GM23338 (cell line): ENCODE results near the gene COL6A1. TPM values are rescaled to one million over a fixed set of nuclear protein-coding genes. Genes with fewer than 3 reads are reported as not detected.
A peak's percentile ranks its signal among the peaks of the same experiment; 100 is the strongest.

Experiments used
- ATAC-seq: fragments of 200-7000 bp; cut with Tn5 transposase; 3 replicates; pipeline ENCODE4 v1.9.1; 2020
- DNase-seq: peaks from one replicate; pipeline ENCODE4 v3.0.0-alpha.2; 2015; ENCODE audit warnings: low spot score
- H2AFZ ChIP-seq: fragments of 200-600 bp; sonication (generic); 2 replicates; pipeline ENCODE4 v1.8.0; 2016; ENCODE audit warnings: antibody characterized with exemption, mild to moderate bottlenecking, moderate library complexity
- H3F3A ChIP-seq: fragments of 200-600 bp; sonication (generic); replicated peaks from 2 replicates; pipeline ENCODE4 v1.8.0; 2017; ENCODE audit warnings: antibody characterized with exemption, mixed run types, low read depth
- H3K27ac ChIP-seq: fragments of 200-600 bp; sonication (generic); 2 replicates; pipeline ENCODE4 v1.6.1; 2016; ENCODE audit warnings: low read depth
- H3K27me3 ChIP-seq: fragments of 200-600 bp; sonication (generic); 2 replicates; pipeline ENCODE4 v1.8.0; 2016; ENCODE audit warnings: mild to moderate bottlenecking, mixed run types, moderate library complexity; ENCODE audit not compliant: insufficient read depth
- H3K36me3 ChIP-seq: fragments of 200-600 bp; sonication (generic); 2 replicates; pipeline ENCODE4 v1.8.0; 2016; ENCODE audit warnings: mild to moderate bottlenecking; ENCODE audit not compliant: insufficient read depth
- H3K4me1 ChIP-seq: fragments of 200-600 bp; sonication (generic); 2 replicates; pipeline ENCODE4 v1.8.0; 2016; ENCODE audit warnings: mild to moderate bottlenecking, moderate library complexity; ENCODE audit not compliant: insufficient read depth
- H3K4me2 ChIP-seq: fragments of 200-600 bp; sonication (generic); 2 replicates; pipeline ENCODE4 v1.7.1; 2017; ENCODE audit warnings: mixed run types
- H3K4me3 ChIP-seq: fragments of 200-600 bp; sonication (generic); 2 replicates; pipeline ENCODE4 v1.6.1; 2016; ENCODE audit warnings: mixed run types
- H3K79me2 ChIP-seq: fragments of 200-600 bp; sonication (generic); replicated peaks from 2 replicates; pipeline ENCODE4 v1.8.0; 2017; ENCODE audit warnings: mild to moderate bottlenecking; ENCODE audit not compliant: insufficient read depth
- H3K9me2 ChIP-seq: fragments of 200-600 bp; sonication (generic); 2 replicates; pipeline ENCODE4 v1.8.0; 2017; ENCODE audit not compliant: insufficient read depth
- H4K20me1 ChIP-seq: fragments of 200-600 bp; sonication (generic); replicated peaks from 2 replicates; pipeline ENCODE4 v1.8.0; 2017; ENCODE audit warnings: mild to moderate bottlenecking; ENCODE audit not compliant: insufficient read depth
- H3K27ac Mint-ChIP-seq: 2 replicates; pipeline ENCODE4 v1.8.0; 2020; ENCODE audit warnings: inconsistent platforms, mild to moderate bottlenecking, moderate library complexity, mixed read lengths
- H3K27me3 Mint-ChIP-seq: 3 replicates; pipeline ENCODE4 v1.8.0; 2022; ENCODE audit warnings: low read depth, mild to moderate bottlenecking, moderate library complexity, mixed read lengths, inconsistent platforms; ENCODE audit not compliant: insufficient read depth, poor library complexity
- H3K36me3 Mint-ChIP-seq: 3 replicates; pipeline ENCODE4 v1.8.0; 2021; ENCODE audit warnings: low read depth, mild to moderate bottlenecking, inconsistent platforms, moderate library complexity, mixed read lengths
- H3K4me1 Mint-ChIP-seq: 3 replicates; pipeline ENCODE4 v1.8.0; 2020; ENCODE audit warnings: mild to moderate bottlenecking, inconsistent platforms, mixed read lengths
- H3K4me3 Mint-ChIP-seq: 3 replicates; pipeline ENCODE4 v1.8.0; 2021; ENCODE audit warnings: moderate library complexity, mild to moderate bottlenecking, inconsistent platforms, mixed read lengths
- H3K9me3 Mint-ChIP-seq: 3 replicates; pipeline ENCODE4 v1.8.0; 2020; ENCODE audit warnings: moderate library complexity, mild to moderate bottlenecking, inconsistent platforms, mixed read lengths
- JUNB ChIP-seq: IDR thresholded peaks from one replicate; pipeline ENCODE4 v1.6.1; 2016; ENCODE audit warnings: antibody characterized with exemption; ENCODE audit not compliant: unreplicated experiment
- POLR2AphosphoS5 ChIP-seq: IDR thresholded peaks from 2 replicates; pipeline ENCODE4 v1.6.1; 2016; ENCODE audit warnings: antibody characterized with exemption, low read depth
- REST ChIP-seq: IDR thresholded peaks from one replicate; pipeline ENCODE4 v1.6.1; 2018; ENCODE audit warnings: antibody characterized with exemption; ENCODE audit not compliant: unreplicated experiment
- ZNF462 ChIP-seq: fragments of 250-450 bp; sonication (Bioruptor Pico); IDR thresholded peaks from 2 replicates; pipeline ENCODE4 v1.5.0; 2020; ENCODE audit warnings: mild to moderate bottlenecking, moderate library complexity
- polyA plus RNA-seq: library from polyadenylated mRNA; unstranded; fragments of >200 nt; fragmentation: Nextera tagmentation; extraction: Ambion mirVana; gene quantifications from 2 replicates; pipeline ENCODE4 v1.2.1, GENCODE V29; 2016
- total RNA-seq: library from RNA; depleted of rRNA; stranded (reverse); fragments of >200 nt; shearing (Covaris generic); gene quantifications from 2 replicates; pipeline ENCODE4 v1.2.3, GENCODE V29; 2014
- TF ChIP-seq, protein P1 (sequence below): IDR thresholded peaks from 2 replicates; pipeline ENCODE4 v1.6.1; 2016; ENCODE audit warnings: antibody characterized with exemption

The COL6A1 gene
- total and polyA plus RNA-seq, 2 experiments from 2014 or later, result 76.0 to 180 TPM

DNA sequence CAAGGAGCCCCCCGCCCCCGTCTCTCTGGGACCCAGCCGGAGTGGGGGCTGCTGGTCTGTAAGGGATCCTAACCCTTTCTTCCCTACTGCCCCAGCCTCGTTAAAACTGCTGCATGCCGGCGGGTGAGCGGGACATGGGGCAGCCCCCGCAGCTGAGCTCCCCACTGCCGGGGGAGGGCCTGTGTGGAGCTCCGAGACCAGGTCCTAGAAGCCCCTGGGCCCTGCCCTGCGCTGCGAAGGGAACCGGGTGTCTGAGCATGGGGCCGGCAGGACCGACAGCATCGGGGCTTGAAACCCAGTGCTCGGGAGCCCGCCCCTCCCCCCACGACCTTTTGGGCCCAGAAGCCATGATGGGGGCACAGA is 9.2 kb upstream of the COL6A1 start (continued):
- TF ChIP-seq ZNF462 (no peak), POLR2AphosphoS5 (no peak), REST (no peak)

GRCh38 chr21:45972716-45973474 is 8.7 kb upstream of the COL6A1 start:
- Histone ChIP-seq H2AFZ (peak overlapping the region; percentile 66), H3K4me2 (peak overlapping the region; percentile 99), H3K4me3 (peak overlapping the region; percentile 85)

More at GRCh38 chr21:45972716-45973474, 8.7 kb upstream of the COL6A1 start:
- ATAC-seq, result peak; percentile 5
- DNase-seq, result peak; percentile 64
- Histone ChIP-seq H3K79me2 (0 out of 2 replicates have a peak, but pooled peaks cover 2% of the 10 kb centered on the region), H3K27ac (no peak overlapping the region), H3K27me3 (peaks cover 8% of the 10 kb centered on the region), H3K4me1 (peaks cover 17% of the 10 kb centered on the region), H4K20me1 (no peaks in the 10 kb centered on the region), H3F3A (0 out of 2 replicates have a peak, but pooled peaks cover 3% of the 10 kb centered on the region), H3K9me2 (no peaks in the 10 kb centered on the region), H3K36me3 (no peaks in the 10 kb centered on the region)
- TF ChIP-seq JUNB, result no peak
- TF ChIP-seq POLR2AphosphoS5, result 0 out of 2 replicates have a peak, but pooled peaks have one; percentile 34
- TF ChIP-seq, protein P1, sequence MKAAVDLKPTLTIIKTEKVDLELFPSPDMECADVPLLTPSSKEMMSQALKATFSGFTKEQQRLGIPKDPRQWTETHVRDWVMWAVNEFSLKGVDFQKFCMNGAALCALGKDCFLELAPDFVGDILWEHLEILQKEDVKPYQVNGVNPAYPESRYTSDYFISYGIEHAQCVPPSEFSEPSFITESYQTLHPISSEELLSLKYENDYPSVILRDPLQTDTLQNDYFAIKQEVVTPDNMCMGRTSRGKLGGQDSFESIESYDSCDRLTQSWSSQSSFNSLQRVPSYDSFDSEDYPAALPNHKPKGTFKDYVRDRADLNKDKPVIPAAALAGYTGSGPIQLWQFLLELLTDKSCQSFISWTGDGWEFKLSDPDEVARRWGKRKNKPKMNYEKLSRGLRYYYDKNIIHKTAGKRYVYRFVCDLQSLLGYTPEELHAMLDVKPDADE, result 0 out of 2 replicates have a peak, but pooled peaks have one; percentile 31
- Mint-ChIP-seq H3K4me1 (peaks cover 11% of the 10 kb centered on the region), H3K27ac (no peak overlapping the region), H3K36me3 (no peaks in the 10 kb centered on the region; the same call in 2 of the 3 replicates), H3K9me3 (no peaks in the 10 kb centered on the region), H3K27me3 (peaks cover 17% of the 10 kb centered on the region), H3K4me3 (peak overlapping the region; percentile 79; the same call in 2 of the 3 replicates)
